Measurements from ENCODE around the gene TCERG1L.

DNA sequence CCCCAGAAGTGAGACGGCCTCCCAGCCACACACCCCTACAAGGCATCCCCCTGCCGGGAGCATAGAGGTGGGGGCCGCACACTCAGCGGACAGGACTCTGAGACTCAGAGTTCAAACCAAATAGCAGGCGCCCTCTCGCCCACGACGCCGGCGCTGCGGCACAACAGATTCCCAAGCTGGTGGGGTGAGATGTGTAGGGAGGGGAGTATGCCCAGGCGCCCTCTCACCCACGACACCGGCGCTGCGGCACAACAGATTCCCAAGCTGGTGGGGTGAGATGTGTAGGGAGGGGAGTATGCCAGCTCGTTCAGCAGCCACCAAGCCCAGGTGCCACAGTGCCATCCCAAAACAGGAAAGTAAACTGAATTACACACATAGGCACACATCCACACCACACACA is 64.7 kb downstream of the TCERG1L start:
- TF ChIP-seq, protein P1, sequence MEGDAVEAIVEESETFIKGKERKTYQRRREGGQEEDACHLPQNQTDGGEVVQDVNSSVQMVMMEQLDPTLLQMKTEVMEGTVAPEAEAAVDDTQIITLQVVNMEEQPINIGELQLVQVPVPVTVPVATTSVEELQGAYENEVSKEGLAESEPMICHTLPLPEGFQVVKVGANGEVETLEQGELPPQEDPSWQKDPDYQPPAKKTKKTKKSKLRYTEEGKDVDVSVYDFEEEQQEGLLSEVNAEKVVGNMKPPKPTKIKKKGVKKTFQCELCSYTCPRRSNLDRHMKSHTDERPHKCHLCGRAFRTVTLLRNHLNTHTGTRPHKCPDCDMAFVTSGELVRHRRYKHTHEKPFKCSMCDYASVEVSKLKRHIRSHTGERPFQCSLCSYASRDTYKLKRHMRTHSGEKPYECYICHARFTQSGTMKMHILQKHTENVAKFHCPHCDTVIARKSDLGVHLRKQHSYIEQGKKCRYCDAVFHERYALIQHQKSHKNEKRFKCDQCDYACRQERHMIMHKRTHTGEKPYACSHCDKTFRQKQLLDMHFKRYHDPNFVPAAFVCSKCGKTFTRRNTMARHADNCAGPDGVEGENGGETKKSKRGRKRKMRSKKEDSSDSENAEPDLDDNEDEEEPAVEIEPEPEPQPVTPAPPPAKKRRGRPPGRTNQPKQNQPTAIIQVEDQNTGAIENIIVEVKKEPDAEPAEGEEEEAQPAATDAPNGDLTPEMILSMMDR (IDR thresholded peaks at IDR 0.05; ENCODE audit: insufficient read depth, low read depth, low read length), result no peak
- no peak for TF ChIP-seq EZH2 (IDR thresholded peaks at IDR 0.05; ENCODE audit: insufficient read depth, low read length)
